HG03439 (cell line): Measurements from ENCODE around the gene CD34.

Experiments used
- ATAC-seq: cut with Tn5 transposase; IDR thresholded peaks from one replicate; pipeline ENCODE4 v1.9.1; 2021; ENCODE audit warnings: mild to moderate bottlenecking, moderate library complexity; ENCODE audit not compliant: unreplicated experiment

The CD34 gene

GRCh38 chr1:207858281-207858680 lies 52.6 kb downstream of the CD34 start:
- no peak for ATAC-seq

GRCh38 chr1:207857447-207857846 lies 53.5 kb downstream of the CD34 start:
- no peak for ATAC-seq

GRCh38 chr1:207856276-207857023 lies 54.5 kb downstream of the CD34 start:
- no peak for ATAC-seq

- ATAC-seq, result no peak
These were observed 56.9 kb downstream of the CD34 start for GRCh38 chr1:207854001-207854400.

GRCh38 chr1:207853372-207853757 lies 57.6 kb downstream of the CD34 start:
- no peak for ATAC-seq

- ATAC-seq, result no peak
These were observed 58.2 kb downstream of the CD34 start for GRCh38 chr1:207852576-207853371.

- ATAC-seq, result no peak
These were observed 59.2 kb downstream of the CD34 start for GRCh38 chr1:207851696-207852095.

GRCh38 chr1:207850621-207851407 lies 60.1 kb downstream of the CD34 start:
- no peak for ATAC-seq

GRCh38 chr1:207849646-207850045 lies 61.3 kb downstream of the CD34 start:
- no peak for ATAC-seq

- ATAC-seq, result no peak
These were observed 61.9 kb downstream of the CD34 start for GRCh38 chr1:207849016-207849415.

GRCh38 chr1:207848234-207848633 lies 62.7 kb downstream of the CD34 start:
- no peak for ATAC-seq

- ATAC-seq, result no peak
These were observed 63.8 kb downstream of the CD34 start for GRCh38 chr1:207847116-207847515.

GRCh38 chr1:207845109-207845508 lies 65.8 kb downstream of the CD34 start:
- ATAC-seq, result no peak

GRCh38 chr1:207844371-207844770 lies 66.6 kb downstream of the CD34 start:
- no peak for ATAC-seq

GRCh38 chr1:207842506-207842905 lies 68.4 kb downstream of the CD34 start:
- no peak for ATAC-seq

- ATAC-seq, result no peak
These were observed 69.0 kb downstream of the CD34 start for GRCh38 chr1:207841901-207842300.

- ATAC-seq, result no peak
These were observed 69.6 kb downstream of the CD34 start for GRCh38 chr1:207841293-207841692.

- ATAC-seq, result no peak
These were observed 70.5 kb downstream of the CD34 start for GRCh38 chr1:207840380-207840779.

GRCh38 chr1:207839083-207839413 lies 71.9 kb downstream of the CD34 start:
- ATAC-seq, result no peak

- ATAC-seq, result no peak
These were observed 72.5 kb downstream of the CD34 start for GRCh38 chr1:207838156-207839082.

- no peak for ATAC-seq
These were observed 73.3 kb downstream of the CD34 start for GRCh38 chr1:207837673-207838072.
